GM23248 (cell line): ENCODE results near the gene TPH1.

Experiments used
- EZH2 ChIP-seq: fragments of 200-600 bp; sonication (generic); IDR thresholded peaks from 2 replicates; pipeline ENCODE4 v1.6.1; 2018; ENCODE audit warnings: antibody characterized with exemption, mild to moderate bottlenecking; ENCODE audit not compliant: insufficient read depth, poor library complexity, severe bottlenecking
- EZH2phosphoT487 ChIP-seq: fragments of 200-600 bp; sonication (generic); IDR thresholded peaks from 2 replicates; pipeline ENCODE4 v1.6.1; 2018; ENCODE audit warnings: antibody characterized with exemption, moderate library complexity, mild to moderate bottlenecking, low read depth; ENCODE audit not compliant: insufficient read depth

GRCh38 chr11:18071098-18071705, 25.1 kb upstream of the TPH1 start:
- TF ChIP-seq EZH2 (no peak), EZH2phosphoT487 (no peak)
